ENCODE data around the gene MAP4K1.

The MAP4K1 gene

GRCh38 chr19:38619361-38620174 is 1.8 kb upstream of the MAP4K1 start:
- peak overlapping the region; percentile 100 for H3K4me3 ChIP-seq (ENCODE audit: low read length)
- DNase-seq (ENCODE audit: low read depth): no peak

DNA sequence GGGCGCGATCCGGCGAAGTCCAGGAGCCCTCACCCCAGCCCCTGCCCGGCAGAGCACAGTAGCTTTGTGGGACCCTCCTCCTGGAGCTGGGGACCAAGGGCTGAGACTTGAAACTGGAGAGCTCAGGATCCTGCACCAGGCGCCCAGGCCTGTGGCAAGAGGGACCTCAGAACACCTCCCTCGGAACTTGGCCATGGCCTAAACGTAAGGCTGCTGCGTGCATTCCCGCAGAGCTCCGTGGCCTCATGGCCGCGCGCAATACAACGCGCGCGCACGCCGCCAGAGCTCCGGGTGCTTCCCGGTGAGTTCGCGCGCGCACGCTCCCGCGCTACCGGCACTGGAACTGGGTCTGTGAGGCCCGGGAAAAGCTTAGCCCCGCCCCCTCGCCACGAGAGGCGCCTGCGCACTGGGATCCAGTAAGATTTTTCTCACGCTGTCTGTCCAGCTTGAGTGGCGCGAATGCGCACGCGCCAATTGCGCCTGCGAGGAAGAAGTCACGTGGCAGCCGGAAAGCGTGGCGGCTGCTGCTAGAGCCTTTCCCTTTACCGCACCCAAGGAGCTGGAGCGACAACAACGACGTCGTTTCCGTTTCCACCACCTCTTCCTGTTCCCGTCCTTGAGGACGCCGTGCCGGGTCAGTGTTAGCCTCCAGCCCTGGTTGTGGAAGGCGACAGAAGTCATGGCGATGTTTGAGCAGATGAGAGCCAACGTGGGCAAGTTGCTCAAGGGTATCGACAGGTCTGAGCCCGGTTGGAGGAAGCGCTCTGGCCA is 1.0 kb upstream of the MAP4K1 start, which contains the start of gene EIF3K:
TSS of gene EIF3K (plus strand) at position 599 of the 771 bp plus-strand sequence. CDS start at position 680, 81 bp downstream.
- peak; percentile 99 for DNase-seq (ENCODE audit: low read depth)
- no peak for TF ChIP-seq CTCF (IDR thresholded peaks at IDR 0.05; ENCODE audit: insufficient read depth, low read depth, low read length, missing control alignments)
- peak within 1 kb of the TSS; percentile 100 for H3K4me3 ChIP-seq (ENCODE audit: low read length)

More at GRCh38 chr19:38619361-38620174, 1.8 kb upstream of the MAP4K1 start:
- TF ChIP-seq CTCF (IDR thresholded peaks at IDR 0.05; ENCODE audit: insufficient read depth, low read depth, low read length, missing control alignments): no peak

DNA sequence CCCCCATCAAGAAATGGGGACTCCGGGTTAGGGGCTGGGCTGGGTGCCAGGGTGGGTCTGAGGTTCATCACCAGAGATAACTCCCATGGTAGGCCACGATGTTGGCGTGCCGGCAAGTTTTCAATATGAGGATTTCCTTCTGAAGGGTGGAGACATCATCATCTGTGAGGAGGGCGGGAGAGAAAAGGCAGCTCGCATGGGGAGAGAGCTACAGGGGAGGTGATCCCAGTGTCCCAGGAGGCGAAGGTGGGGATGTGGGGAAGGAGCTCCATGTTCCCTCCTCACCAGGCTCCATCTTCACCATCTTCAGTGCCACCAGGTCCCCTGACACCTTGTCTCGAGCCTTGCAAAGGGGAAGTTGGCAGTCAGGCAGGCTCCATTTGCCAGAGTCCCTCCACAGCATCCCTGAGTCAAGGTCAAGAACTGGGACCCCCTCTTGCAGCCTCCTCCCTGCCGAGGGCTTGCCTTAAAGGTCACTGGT is 430 bp downstream of the MAP4K1 start:
- H3K4me3 ChIP-seq (ENCODE audit: low read length): no peak overlapping the region
- TF ChIP-seq CTCF (IDR thresholded peaks at IDR 0.05; ENCODE audit: insufficient read depth, low read depth, low read length, missing control alignments): no peak
- DNase-seq (ENCODE audit: low read depth): no peak

DNA sequence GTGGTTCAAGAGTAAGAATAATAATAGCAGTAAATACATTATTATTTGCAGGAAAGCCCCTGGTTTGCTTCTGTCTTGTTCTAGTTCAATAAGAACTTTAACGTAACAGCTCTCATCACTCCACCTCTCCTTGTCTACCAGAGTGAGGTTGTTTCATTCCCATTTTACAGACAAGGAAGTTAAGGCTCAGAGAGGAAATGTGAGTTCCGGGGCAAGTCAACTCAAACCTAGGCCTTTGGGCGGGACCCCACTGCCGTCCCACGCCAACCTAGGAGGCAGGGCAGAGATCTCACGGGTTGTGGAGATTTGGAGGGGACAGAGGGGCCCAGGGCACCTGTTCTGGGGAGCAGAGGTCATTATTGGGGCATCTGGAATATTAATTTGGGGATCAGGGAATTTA is 1.5 kb downstream of the MAP4K1 start:
- no peak for TF ChIP-seq CTCF (IDR thresholded peaks at IDR 0.05; ENCODE audit: insufficient read depth, low read depth, low read length, missing control alignments)
- no peak overlapping the region for H3K4me3 ChIP-seq (ENCODE audit: low read length)
- no peak for DNase-seq (ENCODE audit: low read depth)

DNA sequence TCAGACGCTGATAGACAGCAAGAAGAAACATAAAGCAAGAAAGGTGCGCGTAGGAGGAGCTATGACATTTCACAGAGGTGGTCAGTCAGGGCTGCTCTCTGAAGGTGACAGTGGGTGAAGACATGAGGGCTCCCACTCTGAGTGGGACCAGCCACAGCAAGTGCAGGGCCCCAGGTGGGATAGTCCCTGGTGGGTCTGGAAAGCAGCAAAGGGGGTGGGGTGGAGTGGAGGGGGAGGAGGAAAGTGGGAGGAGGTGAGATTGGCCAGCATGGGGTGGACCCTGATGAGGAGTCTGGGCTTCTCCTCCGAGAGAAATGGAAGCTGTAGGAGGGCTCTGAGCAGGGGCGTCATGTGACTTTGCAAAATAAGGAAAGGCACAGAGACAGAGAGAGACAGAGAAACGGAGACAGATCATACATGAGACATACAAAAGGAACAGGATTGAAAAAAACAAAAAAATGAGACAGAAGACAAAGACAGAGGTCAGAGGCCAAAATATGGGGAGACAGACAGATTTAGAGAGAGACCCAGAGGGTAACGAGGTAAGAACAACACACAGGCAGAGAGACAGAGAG is 2.7 kb downstream of the MAP4K1 start:
- H3K4me3 ChIP-seq (ENCODE audit: low read length): no peak overlapping the region
- TF ChIP-seq CTCF (IDR thresholded peaks at IDR 0.05; ENCODE audit: insufficient read depth, low read depth, low read length, missing control alignments): no peak
- DNase-seq (ENCODE audit: low read depth): no peak

- no peak for DNase-seq (ENCODE audit: low read depth)
- no peak for TF ChIP-seq CTCF (IDR thresholded peaks at IDR 0.05; ENCODE audit: insufficient read depth, low read depth, low read length, missing control alignments)
Measured at GRCh38 chr19:38614289-38614688, 3.5 kb downstream of the MAP4K1 start.

More at GRCh38 chr19:38614289-38614688, 3.5 kb downstream of the MAP4K1 start:
- H3K4me3 ChIP-seq (ENCODE audit: low read length): no peak overlapping the region

Data from epithelial cell of esophagus (primary cell).